ENCODE measurements around the gene FHIT. TPM values are rescaled to one million over a fixed set of nuclear protein-coding genes. Genes with fewer than 3 reads are reported as not detected.

Gene FHIT
- total RNA-seq, 4 donors from 2014 or later, result 5.0 to 15.3 (median 8.3) TPM

DNA sequence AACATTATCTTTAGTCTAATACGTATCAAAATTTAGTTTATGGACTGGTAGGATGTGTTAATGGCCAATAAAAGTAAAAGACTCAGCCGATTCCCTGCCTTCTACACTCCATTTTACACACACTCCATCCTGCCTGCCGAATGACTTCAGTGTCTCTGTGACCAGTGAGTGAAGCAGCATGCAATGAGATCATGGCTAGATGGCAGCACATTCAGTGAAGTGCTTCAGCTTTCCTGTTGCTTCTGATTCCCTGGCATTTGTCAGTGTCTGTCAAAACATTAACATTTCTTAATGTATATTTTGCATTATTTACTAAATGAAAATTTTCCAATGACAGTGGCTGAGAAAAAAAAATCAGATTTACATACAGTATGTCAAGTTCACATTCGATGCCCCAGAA, 412.0 kb downstream of the FHIT start:
- H3K4me3 ChIP-seq (ENCODE audit: low read depth, poor library complexity, severe bottlenecking), result no peak overlapping the region
- DNase-seq (ENCODE audit: low spot score in 2 of 2), result no peak
- TF ChIP-seq, protein P1, sequence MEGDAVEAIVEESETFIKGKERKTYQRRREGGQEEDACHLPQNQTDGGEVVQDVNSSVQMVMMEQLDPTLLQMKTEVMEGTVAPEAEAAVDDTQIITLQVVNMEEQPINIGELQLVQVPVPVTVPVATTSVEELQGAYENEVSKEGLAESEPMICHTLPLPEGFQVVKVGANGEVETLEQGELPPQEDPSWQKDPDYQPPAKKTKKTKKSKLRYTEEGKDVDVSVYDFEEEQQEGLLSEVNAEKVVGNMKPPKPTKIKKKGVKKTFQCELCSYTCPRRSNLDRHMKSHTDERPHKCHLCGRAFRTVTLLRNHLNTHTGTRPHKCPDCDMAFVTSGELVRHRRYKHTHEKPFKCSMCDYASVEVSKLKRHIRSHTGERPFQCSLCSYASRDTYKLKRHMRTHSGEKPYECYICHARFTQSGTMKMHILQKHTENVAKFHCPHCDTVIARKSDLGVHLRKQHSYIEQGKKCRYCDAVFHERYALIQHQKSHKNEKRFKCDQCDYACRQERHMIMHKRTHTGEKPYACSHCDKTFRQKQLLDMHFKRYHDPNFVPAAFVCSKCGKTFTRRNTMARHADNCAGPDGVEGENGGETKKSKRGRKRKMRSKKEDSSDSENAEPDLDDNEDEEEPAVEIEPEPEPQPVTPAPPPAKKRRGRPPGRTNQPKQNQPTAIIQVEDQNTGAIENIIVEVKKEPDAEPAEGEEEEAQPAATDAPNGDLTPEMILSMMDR (IDR thresholded peaks at IDR 0.05), result no peak
- no peak for TF ChIP-seq POLR2A (IDR thresholded peaks at IDR 0.05)
- intact Hi-C loops (cut with DNase I; ENCODE audit: low total_unique reads), result no loop called here
- WGBS, 2 donors, result 77 to 83% methylated on average over 4 of the region's 4 CpGs

DNA sequence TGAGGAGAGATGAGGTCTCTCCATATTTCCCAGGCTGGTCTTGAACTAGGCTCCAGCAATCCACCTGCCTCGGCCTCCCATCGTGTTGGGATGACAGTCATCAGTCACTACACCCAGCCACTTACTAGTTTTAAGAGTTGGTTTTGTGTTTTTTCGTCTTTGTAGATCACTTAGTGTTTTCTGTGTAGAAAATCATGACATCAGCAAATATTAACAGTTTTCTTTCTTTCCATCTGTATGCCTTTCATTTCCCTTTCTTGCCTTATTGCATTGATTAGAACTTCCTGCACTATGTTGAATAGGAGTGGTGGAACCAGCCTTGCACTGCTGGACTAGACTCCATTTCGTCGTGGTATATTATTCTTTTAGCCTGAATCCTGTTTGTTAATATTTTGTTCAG, 415.5 kb downstream of the FHIT start:
- intact Hi-C loops (cut with DNase I; ENCODE audit: low total_unique reads), result no loop called here
- no peak overlapping the region for H3K4me3 ChIP-seq (ENCODE audit: low read depth, poor library complexity, severe bottlenecking)
- 94 to 96% methylated on average over 5 of the region's 5 CpGs for WGBS, 2 donors
- TF ChIP-seq, protein P1 (IDR thresholded peaks at IDR 0.05), result no peak
- TF ChIP-seq POLR2A (IDR thresholded peaks at IDR 0.05), result no peak
- DNase-seq (ENCODE audit: low spot score in 2 of 2), result no peak

DNA sequence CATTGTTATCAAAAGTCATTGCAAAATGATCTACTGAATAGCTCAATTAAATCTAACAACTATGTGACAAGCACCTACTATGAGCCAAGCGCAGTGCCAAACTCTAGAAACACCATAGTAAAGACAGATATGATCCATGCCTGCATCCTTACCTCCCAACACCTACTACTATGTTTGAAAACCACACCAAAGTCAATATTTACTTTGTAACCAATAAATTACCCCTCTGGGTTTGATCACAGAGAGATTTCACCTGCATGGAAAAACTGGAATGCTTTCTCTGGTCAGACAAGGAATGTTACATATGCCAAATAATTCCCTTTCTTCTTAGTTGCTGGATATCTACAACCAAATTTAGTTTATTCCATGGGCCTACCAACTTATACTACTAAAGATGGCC, 422.2 kb downstream of the FHIT start:
- H3K4me3 ChIP-seq (ENCODE audit: low read depth, poor library complexity, severe bottlenecking), result no peak overlapping the region
- no peak for TF ChIP-seq POLR2A (IDR thresholded peaks at IDR 0.05)
- no peak for DNase-seq (ENCODE audit: low spot score in 2 of 2)
- intact Hi-C loops (cut with DNase I; ENCODE audit: low total_unique reads), result no loop called here
- WGBS, 2 donors, result 98 to 100% methylated on average over 1 of the region's 1 CpG

DNA sequence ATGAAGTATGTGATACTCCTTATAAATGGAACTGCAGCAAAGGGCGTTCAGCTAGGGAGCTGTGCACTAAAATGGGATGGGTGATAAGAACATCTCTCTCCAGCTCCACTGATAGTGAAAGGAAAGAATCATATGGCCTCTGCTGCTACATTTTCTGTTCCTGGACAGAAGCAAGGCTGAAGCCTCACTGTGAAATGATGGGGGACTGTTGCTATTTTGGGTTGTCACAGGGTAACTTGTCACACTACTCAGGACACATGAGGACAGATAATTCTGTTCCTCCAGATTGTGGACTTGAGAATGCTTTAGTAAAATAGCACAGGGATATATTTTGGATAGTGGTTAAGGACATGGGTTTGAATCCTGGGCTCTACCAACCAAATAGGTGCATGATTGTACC, 423.6 kb downstream of the FHIT start:
- no peak overlapping the region for H3K4me3 ChIP-seq (ENCODE audit: low read depth, poor library complexity, severe bottlenecking)
- no peak for TF ChIP-seq POLR2A (IDR thresholded peaks at IDR 0.05)
- TF ChIP-seq, protein P1 (IDR thresholded peaks at IDR 0.05), result no peak
- DNase-seq (ENCODE audit: low spot score in 2 of 2), result no peak
- intact Hi-C loops (cut with DNase I; ENCODE audit: low total_unique reads), result no loop called here
- 92 to 95% methylated on average over 1 of the region's 1 CpG for WGBS, 2 donors

DNA sequence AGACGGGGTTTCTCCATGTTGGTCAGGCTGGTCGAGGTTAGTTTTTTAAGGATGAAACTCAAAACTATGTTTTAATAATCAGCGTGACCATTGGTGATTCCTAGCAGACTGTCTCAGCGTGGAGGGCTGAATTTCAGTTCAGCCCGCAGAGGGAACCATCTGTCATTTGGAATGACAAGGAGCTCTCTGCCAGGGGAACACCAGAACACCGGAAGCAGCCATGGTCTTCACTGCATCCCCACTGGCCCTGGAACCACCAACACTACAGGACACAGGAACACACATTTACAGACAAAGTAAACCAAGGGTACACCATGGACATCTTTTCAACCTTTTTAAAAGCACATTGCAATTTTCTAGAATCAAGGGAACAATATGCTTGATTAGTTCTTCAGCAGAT, 424.7 kb downstream of the FHIT start:
- 94 to 96% methylated on average over 6 of the region's 6 CpGs for WGBS, 2 donors
- intact Hi-C loops (cut with DNase I; ENCODE audit: low total_unique reads), result no loop called here

DNA sequence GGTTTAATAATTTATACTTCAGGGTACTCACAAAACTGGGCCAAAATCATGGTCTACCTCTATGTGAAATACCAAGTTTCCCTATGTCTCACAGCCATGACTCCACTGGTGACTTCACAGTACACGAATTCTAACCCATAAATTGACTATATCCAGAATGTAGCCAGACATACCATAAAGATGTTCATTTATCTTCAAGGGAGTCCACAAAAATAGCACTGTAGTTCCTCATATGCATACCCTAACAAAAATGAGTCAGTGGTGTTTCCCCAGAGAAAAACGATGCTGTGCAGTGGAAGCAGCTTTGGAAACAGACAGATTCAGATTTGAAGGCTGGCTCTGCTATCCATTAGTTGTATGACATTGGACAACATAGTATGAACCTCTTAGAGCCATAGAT, 438.8 kb downstream of the FHIT start:
- 69 to 82% methylated on average over 2 of the region's 2 CpGs for WGBS, 2 donors
- no peak overlapping the region for H3K4me3 ChIP-seq (ENCODE audit: low read depth, poor library complexity, severe bottlenecking)
- TF ChIP-seq, protein P1 (IDR thresholded peaks at IDR 0.05), result no peak
- no peak for TF ChIP-seq POLR2A (IDR thresholded peaks at IDR 0.05)
- intact Hi-C loops (cut with DNase I; ENCODE audit: low total_unique reads), result no loop called here
- no peak for DNase-seq (ENCODE audit: low spot score in 2 of 2)

More for the DNA sequence above, 424.7 kb downstream of the FHIT start:
- DNase-seq (ENCODE audit: low spot score in 2 of 2), result no peak
- TF ChIP-seq, protein P1 (IDR thresholded peaks at IDR 0.05), result no peak
- no peak overlapping the region for H3K4me3 ChIP-seq (ENCODE audit: low read depth, poor library complexity, severe bottlenecking)
